GM12865 (cell line): ENCODE results near the gene MACF1.

ENCODE experiments used
- DNase-seq: peaks from one replicate; pipeline ENCODE4 v3.0.0; 2010; ENCODE audit warnings: low read depth
- H3K4me3 ChIP-seq: 2 replicates; pipeline ENCODE4 v1.5.1; 2011; ENCODE audit warnings: mild to moderate bottlenecking, low read depth, low read length, control low read depth
- CTCF ChIP-seq: IDR thresholded peaks from 2 replicates; pipeline ENCODE4 v1.5.1; 2011; ENCODE audit warnings: low read length, control low read depth, low read depth, inconsistent platforms; ENCODE audit not compliant: insufficient read depth; ENCODE audit errors: missing control alignments

The MACF1 gene

GRCh38 chr1:39379187-39379586 is 174.7 kb downstream of the MACF1 start:
- no peak for DNase-seq
- no peak overlapping the region for H3K4me3 ChIP-seq
- TF ChIP-seq CTCF, result no peak

- TF ChIP-seq CTCF, result no peak
- no peak overlapping the region for H3K4me3 ChIP-seq
- DNase-seq, result no peak
These were observed 175.5 kb downstream of the MACF1 start for GRCh38 chr1:39380036-39380435.

- no peak for DNase-seq
- no peak for TF ChIP-seq CTCF
These were observed 177.3 kb downstream of the MACF1 start for GRCh38 chr1:39381839-39382238.

GRCh38 chr1:39384305-39384704 is 179.8 kb downstream of the MACF1 start:
- no peak for DNase-seq
- no peak overlapping the region for H3K4me3 ChIP-seq
- no peak for TF ChIP-seq CTCF

More at GRCh38 chr1:39381839-39382238, 177.3 kb downstream of the MACF1 start:
- H3K4me3 ChIP-seq, result no peak overlapping the region

- DNase-seq, result no peak
- no peak for TF ChIP-seq CTCF
- H3K4me3 ChIP-seq, result no peak overlapping the region
These were observed 180.8 kb downstream of the MACF1 start for GRCh38 chr1:39385067-39385988.

- no peak for TF ChIP-seq CTCF
- no peak overlapping the region for H3K4me3 ChIP-seq
- no peak for DNase-seq
These were observed 182.5 kb downstream of the MACF1 start for GRCh38 chr1:39386997-39387396.
